ENCODE measurements around the gene DIP2A. TPM values are rescaled to one million over a fixed set of nuclear protein-coding genes. Genes with fewer than 3 reads are reported as not detected.

The DIP2A gene
- total RNA-seq, 2 experiments from 2014 or later, result 52.9 to 53.2 TPM

GRCh38 chr21:46421191-46421750, 37.4 kb upstream of the DIP2A start:
- POLR2A ChIA-PET, result no interaction called here

GRCh38 chr21:46421756-46422555, 36.7 kb upstream of the DIP2A start:
- peaks cover 30% of the 10 kb centered on the region for H3K36me3 Mint-ChIP-seq (ENCODE audit: low read depth)
- POLR2A ChIA-PET, result no interaction called here
- H3K4me3 Mint-ChIP-seq, result no peak overlapping the region
- H3K27ac Mint-ChIP-seq, result no peak overlapping the region
- H3K27me3 Mint-ChIP-seq, result no peaks in the 10 kb centered on the region
- CTCF ChIA-PET, result no interaction called here
- DNase-seq, result no peak
- H3K4me1 Mint-ChIP-seq, result peaks cover 19% of the 10 kb centered on the region
- H3K9me3 Mint-ChIP-seq, result no peaks in the 10 kb centered on the region

More at GRCh38 chr21:46421191-46421750, 37.4 kb upstream of the DIP2A start:
- CTCF ChIA-PET, result no interaction called here
- H3K4me3 Mint-ChIP-seq, result no peak overlapping the region
- DNase-seq, result no peak
- H3K27ac Mint-ChIP-seq, result no peak overlapping the region
- peaks cover 30% of the 10 kb centered on the region for H3K36me3 Mint-ChIP-seq (ENCODE audit: low read depth)
- H3K9me3 Mint-ChIP-seq, result no peaks in the 10 kb centered on the region
- no peaks in the 10 kb centered on the region for H3K27me3 Mint-ChIP-seq
- H3K4me1 Mint-ChIP-seq, result peaks cover 19% of the 10 kb centered on the region

DNA sequence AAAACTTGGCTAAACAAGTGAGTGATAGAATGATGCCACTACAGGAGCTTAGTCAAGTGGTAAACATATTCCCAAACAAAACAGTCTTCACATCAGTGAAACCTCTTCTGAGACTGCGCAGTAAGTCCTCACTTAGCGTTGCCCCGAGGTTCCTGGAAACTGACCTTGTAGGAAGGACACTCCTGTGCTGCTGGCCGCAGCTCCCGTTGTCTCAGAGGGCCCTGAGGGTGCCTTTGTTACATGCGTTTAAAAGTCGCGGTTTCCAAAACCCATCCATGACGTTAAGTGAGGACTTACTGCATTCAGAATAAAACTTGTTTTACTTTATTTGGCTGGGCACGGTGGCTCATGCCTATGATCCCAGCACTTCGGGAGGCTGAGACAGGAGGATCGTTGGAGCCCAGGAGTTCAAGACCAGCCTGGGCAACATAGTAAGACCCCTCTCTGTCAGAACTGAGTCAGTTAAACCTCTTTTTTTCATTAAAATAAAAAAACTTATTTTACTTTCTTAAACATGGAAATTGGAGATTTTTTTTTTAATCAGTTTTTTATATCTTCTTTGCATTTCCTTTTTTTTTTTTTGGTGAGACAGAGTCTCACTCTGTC, 36.0 kb upstream of the DIP2A start:
- no peak overlapping the region for H3K4me3 Mint-ChIP-seq
- ChIA-PET POLR2A (no interaction called here), CTCF (no interaction called here)
- peaks cover 19% of the 10 kb centered on the region for H3K4me1 Mint-ChIP-seq
- H3K27ac Mint-ChIP-seq, result peak overlapping the region; percentile 67
- DNase-seq, result no peak
- H3K9me3 Mint-ChIP-seq, result no peaks in the 10 kb centered on the region
- H3K36me3 Mint-ChIP-seq (ENCODE audit: low read depth), result peaks cover 30% of the 10 kb centered on the region
- H3K27me3 Mint-ChIP-seq, result no peaks in the 10 kb centered on the region

GRCh38 chr21:46423546-46424038, 35.1 kb upstream of the DIP2A start:
- Mint-ChIP-seq H3K4me3 (no peak overlapping the region), H3K4me1 (peaks cover 19% of the 10 kb centered on the region), H3K27me3 (no peaks in the 10 kb centered on the region), H3K27ac (peak overlapping the region; percentile 94), H3K36me3 (ENCODE audit: low read depth) (peaks cover 30% of the 10 kb centered on the region), H3K9me3 (no peaks in the 10 kb centered on the region)
- CTCF ChIA-PET, result no interaction called here
- POLR2A ChIA-PET, result interaction anchor here (1.2 to 1.8 kb wide), 3 partner anchors 35 to 213 kb away, joined by 4 to 5 read pairs (median 4); partner anchors contain the start of genes DIP2A and PRMT2
- no peak for DNase-seq

DNA sequence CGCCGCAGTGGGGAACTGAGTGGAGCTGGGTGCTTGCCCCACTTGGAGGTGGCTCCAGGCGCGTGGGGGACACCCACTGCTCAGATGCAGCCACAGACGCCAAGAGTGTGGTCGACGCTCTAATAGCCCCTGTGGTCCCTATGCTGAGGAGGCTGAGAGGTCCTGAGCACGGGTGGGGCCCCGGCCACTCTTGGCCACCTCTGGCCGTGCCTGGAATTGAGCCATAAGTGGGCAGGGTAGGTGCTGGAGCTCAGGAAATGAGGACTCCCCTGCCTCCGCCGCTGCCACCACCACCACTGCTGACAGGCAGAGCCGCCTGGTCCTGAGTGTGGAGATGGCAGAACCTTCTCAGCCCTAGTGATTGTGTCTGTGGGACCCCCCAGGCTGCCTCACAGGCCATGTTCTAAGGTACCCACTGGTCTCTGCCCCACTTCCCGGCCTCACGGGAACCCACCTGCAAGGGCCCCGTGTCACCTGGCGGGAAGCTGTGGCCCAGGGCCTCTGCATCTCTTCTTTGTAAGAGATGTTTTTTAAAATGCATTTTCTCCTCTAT, 34.6 kb upstream of the DIP2A start:
- Mint-ChIP-seq H3K36me3 (ENCODE audit: low read depth) (peaks cover 25% of the 10 kb centered on the region), H3K4me3 (no peak overlapping the region), H3K27ac (peak overlapping the region; percentile 94), H3K27me3 (no peaks in the 10 kb centered on the region), H3K4me1 (peaks cover 19% of the 10 kb centered on the region), H3K9me3 (no peaks in the 10 kb centered on the region)
- DNase-seq, result peak; percentile 25
- POLR2A ChIA-PET, result interaction anchor here (1.2 to 2.5 kb wide), 4 partner anchors 33 to 212 kb away, joined by 4 to 10 read pairs (median 4); partner anchors contain the start of genes DIP2A and PRMT2
- CTCF ChIA-PET, result no interaction called here

- DNase-seq, result peak; percentile 38
- H3K27me3 Mint-ChIP-seq, result no peaks in the 10 kb centered on the region
- H3K4me3 Mint-ChIP-seq, result no peak overlapping the region
- H3K4me1 Mint-ChIP-seq, result peaks cover 19% of the 10 kb centered on the region
- no peaks in the 10 kb centered on the region for H3K9me3 Mint-ChIP-seq
- peaks cover 21% of the 10 kb centered on the region for H3K36me3 Mint-ChIP-seq (ENCODE audit: low read depth)
- POLR2A ChIA-PET, result interaction anchor here (1.2 to 2.5 kb wide), 4 partner anchors 32 to 212 kb away, joined by 4 to 10 read pairs (median 4); partner anchors contain the start of genes DIP2A and PRMT2
- peak overlapping the region; percentile 94 for H3K27ac Mint-ChIP-seq
- CTCF ChIA-PET, result interaction anchor here (0.6 kb wide), 1 partner anchor 281 kb away, joined by 3 read pairs; no protein-coding TSS in a partner anchor
Observed at GRCh38 chr21:46424621-46425020, 34.1 kb upstream of the DIP2A start.

GRCh38 chr21:46425041-46425440, 33.6 kb upstream of the DIP2A start:
- Mint-ChIP-seq H3K4me3 (no peak overlapping the region), H3K9me3 (no peaks in the 10 kb centered on the region), H3K27ac (peak overlapping the region; percentile 94), H3K4me1 (peaks cover 19% of the 10 kb centered on the region), H3K36me3 (ENCODE audit: low read depth) (peaks cover 21% of the 10 kb centered on the region), H3K27me3 (no peaks in the 10 kb centered on the region)
- DNase-seq, result no peak
- ChIA-PET POLR2A (interaction anchor here (1.7 to 2.5 kb wide), 3 partner anchors 32 to 211 kb away, joined by 4 to 10 read pairs (median 5); partner anchors contain the start of genes DIP2A and PRMT2), CTCF (interaction anchor here (0.6 kb wide), 1 partner anchor 281 kb away, joined by 3 read pairs; no protein-coding TSS in a partner anchor)

DNA sequence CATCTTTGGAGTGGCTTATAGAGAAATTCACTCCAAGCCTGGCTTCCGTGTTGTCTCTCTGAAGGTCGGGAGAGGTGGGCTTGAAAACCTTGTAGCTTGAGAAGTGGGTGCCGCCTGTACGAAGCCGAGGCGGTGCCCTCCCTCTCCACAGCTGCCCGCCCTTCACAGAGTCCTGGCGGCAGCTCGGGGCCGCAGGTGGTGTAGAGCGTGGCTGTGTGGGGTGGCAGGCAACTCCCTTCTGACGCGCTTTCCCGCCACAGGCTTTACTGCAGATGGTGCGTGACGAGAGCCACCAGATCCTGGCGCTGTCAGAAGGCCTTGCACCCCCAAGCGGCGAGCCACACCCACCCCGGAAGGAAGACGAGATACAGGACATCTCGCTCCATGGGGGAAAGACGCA, 33.1 kb upstream of the DIP2A start:
- ChIA-PET POLR2A (interaction anchor here (1.7 to 2.5 kb wide), 3 partner anchors 31 to 211 kb away, joined by 4 to 10 read pairs (median 5); partner anchors contain the start of genes DIP2A and PRMT2), CTCF (interaction anchor here (1.0 kb wide), 1 partner anchor 32 kb away, joined by 3 read pairs; no protein-coding TSS in a partner anchor)
- H3K4me3 Mint-ChIP-seq, result no peak overlapping the region
- peaks cover 19% of the 10 kb centered on the region for H3K4me1 Mint-ChIP-seq
- no peaks in the 10 kb centered on the region for H3K9me3 Mint-ChIP-seq
- H3K36me3 Mint-ChIP-seq (ENCODE audit: low read depth), result peaks cover 20% of the 10 kb centered on the region
- no peaks in the 10 kb centered on the region for H3K27me3 Mint-ChIP-seq
- H3K27ac Mint-ChIP-seq, result peak overlapping the region; percentile 94
- DNase-seq, result peak; percentile 64

GRCh38 chr21:46426313-46427046, 32.2 kb upstream of the DIP2A start:
- DNase-seq, result no peak
- Mint-ChIP-seq H3K36me3 (ENCODE audit: low read depth) (peaks cover 23% of the 10 kb centered on the region), H3K4me1 (peaks cover 19% of the 10 kb centered on the region), H3K27me3 (no peaks in the 10 kb centered on the region), H3K27ac (no peak overlapping the region), H3K4me3 (no peak overlapping the region), H3K9me3 (no peaks in the 10 kb centered on the region)
- ChIA-PET POLR2A (interaction anchor here (0.6 to 2.5 kb wide), 3 partner anchors 31 to 210 kb away, joined by 3 to 10 read pairs (median 3); no protein-coding TSS in a partner anchor), CTCF (interaction anchor here (1.0 kb wide), 1 partner anchor 31 kb away, joined by 3 read pairs; no protein-coding TSS in a partner anchor)

GRCh38 chr21:46427516-46427915, 31.2 kb upstream of the DIP2A start:
- Mint-ChIP-seq H3K9me3 (no peaks in the 10 kb centered on the region), H3K4me3 (no peak overlapping the region), H3K36me3 (ENCODE audit: low read depth) (peaks cover 29% of the 10 kb centered on the region), H3K4me1 (peaks cover 19% of the 10 kb centered on the region), H3K27ac (no peak overlapping the region), H3K27me3 (no peaks in the 10 kb centered on the region)
- CTCF ChIA-PET, result no interaction called here
- POLR2A ChIA-PET, result no interaction called here
- no peak for DNase-seq

DNA sequence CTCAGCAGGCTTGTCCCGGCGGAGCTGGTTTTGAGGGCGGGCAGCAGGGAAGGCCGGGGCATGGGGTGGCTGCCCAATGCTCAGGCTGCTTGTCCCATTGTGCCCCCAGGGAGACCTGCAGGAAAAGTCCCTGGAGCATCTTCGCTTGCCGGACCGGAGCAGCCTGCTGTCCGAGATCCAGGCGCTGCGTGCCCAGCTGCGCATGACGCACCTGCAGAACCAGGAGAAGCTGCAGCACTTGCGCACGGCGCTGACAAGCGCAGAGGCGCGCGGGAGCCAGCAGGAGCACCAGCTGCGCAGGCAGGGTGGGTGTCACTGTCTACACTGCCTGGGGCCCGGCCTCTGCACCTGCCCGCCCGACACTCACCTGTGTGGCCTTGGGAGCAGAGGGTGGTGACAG, 30.4 kb upstream of the DIP2A start:
- no peak for DNase-seq
- ChIA-PET CTCF (no interaction called here), POLR2A (no interaction called here)
- Mint-ChIP-seq H3K36me3 (ENCODE audit: low read depth) (peaks cover 29% of the 10 kb centered on the region), H3K4me1 (peaks cover 16% of the 10 kb centered on the region), H3K9me3 (no peaks in the 10 kb centered on the region), H3K4me3 (no peak overlapping the region), H3K27ac (no peak overlapping the region), H3K27me3 (no peaks in the 10 kb centered on the region)

- peaks cover 13% of the 10 kb centered on the region for H3K4me1 Mint-ChIP-seq
- H3K4me3 Mint-ChIP-seq, result no peak overlapping the region
- CTCF ChIA-PET, result no interaction called here
- H3K27ac Mint-ChIP-seq, result no peak overlapping the region
- peaks cover 29% of the 10 kb centered on the region for H3K36me3 Mint-ChIP-seq (ENCODE audit: low read depth)
- H3K27me3 Mint-ChIP-seq, result no peaks in the 10 kb centered on the region
- POLR2A ChIA-PET, result no interaction called here
- no peak for DNase-seq
- H3K9me3 Mint-ChIP-seq, result no peaks in the 10 kb centered on the region
Observed at GRCh38 chr21:46428987-46429710, 29.5 kb upstream of the DIP2A start.
